ENCODE results near the gene GH1.
"Not testable (repeated sequence)": the region's sequence is repeated elsewhere in the genome, so short reads cannot be mapped to it uniquely, and the experiment has no call there.

Gene GH1

DNA sequence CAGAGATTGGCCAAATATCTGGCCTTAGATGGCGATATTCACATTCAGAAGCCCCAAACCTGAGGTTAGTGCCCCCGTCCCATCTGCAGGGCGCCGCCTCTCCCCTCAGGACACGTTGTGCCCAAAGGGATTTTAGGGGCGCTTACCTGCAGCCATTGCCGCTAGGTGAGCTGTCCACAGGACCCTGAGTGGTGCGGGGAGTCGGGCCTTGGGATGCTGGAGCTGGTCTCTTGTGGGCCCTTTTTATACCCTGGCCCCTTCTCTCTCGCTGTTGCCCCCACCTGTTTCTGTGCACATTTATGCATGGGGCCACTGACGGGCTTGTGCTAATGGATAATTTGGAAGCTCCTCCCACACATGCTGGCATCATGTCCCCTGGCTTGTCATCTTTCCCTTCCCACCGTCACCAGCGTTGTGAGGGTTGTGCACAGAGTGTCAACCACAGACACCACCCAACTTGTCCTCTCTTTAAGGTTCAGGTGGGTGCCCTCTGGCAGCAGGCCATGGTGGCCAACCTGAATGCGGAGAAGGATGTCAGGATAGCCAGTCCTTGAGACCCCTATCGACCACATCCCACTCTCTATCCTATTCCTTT, 7.5 kb downstream of the GH1 start, which contains the start of gene CSHL1:
Gene CSHL1, minus strand, starts transcription at position 218 of the 595 bp plus-strand sequence. Its CDS starts 62 bp downstream, at position 156.
- H3K27ac ChIP-seq: no peak within 1 kb of the TSS
- TF ChIP-seq CTCF (conservative IDR thresholded peaks at IDR 0.05): no peak
- no peak for TF ChIP-seq ZFX (IDR thresholded peaks at IDR 0.05)

GRCh38 chr17:63910096-63910495, 8.5 kb downstream of the GH1 start:
- TF ChIP-seq ZFX (IDR thresholded peaks at IDR 0.05) (no peak), CTCF (conservative IDR thresholded peaks at IDR 0.05) (no peak)
- no peak overlapping the region for H3K27ac ChIP-seq

- H3K27ac ChIP-seq: not testable (repeated sequence)
These were observed 9.1 kb downstream of the GH1 start for GRCh38 chr17:63909586-63909985.

DNA sequence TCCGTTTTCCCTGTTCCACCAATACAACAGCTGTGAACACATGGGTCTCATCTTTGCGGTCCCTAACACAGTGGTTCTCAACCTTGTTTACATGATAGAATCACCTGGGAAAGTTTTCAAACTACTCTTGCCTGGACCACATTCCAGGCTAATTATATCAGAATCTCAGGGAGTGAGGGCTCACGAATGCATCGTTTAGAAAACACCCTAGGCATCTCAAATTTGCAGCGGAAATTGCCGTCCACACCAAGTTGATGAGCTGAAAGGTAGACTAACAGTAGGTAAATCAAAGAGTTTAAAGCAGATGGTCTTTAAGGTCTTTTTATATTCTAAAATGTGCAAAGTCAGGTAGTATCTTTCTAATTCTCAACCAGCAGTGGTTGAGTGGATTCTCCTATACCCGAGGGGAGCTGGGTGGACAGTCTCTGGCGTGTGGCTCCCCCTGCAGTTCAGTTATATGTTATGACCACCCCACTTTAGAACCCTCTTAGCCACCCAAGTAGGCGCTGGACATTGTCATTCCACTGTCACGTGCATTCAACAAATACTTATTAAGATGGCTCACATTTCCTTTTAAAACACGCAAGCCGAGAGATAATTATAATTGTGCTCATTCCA, 11.4 kb downstream of the GH1 start:
- TF ChIP-seq CTCF (conservative IDR thresholded peaks at IDR 0.05): peak; percentile 34
- H3K27ac ChIP-seq: not testable (repeated sequence)

DNA sequence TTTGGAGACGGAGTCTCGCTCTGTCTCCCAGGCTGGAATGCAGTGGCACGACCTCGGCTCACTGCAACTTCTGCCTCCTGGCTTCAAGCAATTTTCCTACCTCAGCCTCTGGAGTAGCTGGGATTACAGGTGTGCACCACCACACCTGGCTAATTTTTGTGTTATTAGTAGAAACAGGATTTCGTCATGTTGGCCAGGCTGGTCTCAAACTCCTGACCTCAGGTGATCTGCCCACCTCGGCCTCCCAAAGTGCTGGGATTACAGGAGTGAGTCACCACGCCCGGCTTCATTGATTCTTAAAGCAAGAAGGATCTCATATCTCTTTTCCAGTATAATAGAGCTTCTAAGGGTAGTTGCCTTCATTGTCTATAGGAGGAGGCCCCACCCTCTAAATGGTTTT, 13.8 kb downstream of the GH1 start:
- not testable (repeated sequence) for H3K27ac ChIP-seq

GRCh38 chr17:63903787-63904201, 14.8 kb downstream of the GH1 start:
- TF ChIP-seq CTCF (conservative IDR thresholded peaks at IDR 0.05): peak; percentile 68
- not testable (repeated sequence) for H3K27ac ChIP-seq

- H3K27ac ChIP-seq: not testable (repeated sequence)
These were observed 16.7 kb downstream of the GH1 start for GRCh38 chr17:63901971-63902370.

DNA sequence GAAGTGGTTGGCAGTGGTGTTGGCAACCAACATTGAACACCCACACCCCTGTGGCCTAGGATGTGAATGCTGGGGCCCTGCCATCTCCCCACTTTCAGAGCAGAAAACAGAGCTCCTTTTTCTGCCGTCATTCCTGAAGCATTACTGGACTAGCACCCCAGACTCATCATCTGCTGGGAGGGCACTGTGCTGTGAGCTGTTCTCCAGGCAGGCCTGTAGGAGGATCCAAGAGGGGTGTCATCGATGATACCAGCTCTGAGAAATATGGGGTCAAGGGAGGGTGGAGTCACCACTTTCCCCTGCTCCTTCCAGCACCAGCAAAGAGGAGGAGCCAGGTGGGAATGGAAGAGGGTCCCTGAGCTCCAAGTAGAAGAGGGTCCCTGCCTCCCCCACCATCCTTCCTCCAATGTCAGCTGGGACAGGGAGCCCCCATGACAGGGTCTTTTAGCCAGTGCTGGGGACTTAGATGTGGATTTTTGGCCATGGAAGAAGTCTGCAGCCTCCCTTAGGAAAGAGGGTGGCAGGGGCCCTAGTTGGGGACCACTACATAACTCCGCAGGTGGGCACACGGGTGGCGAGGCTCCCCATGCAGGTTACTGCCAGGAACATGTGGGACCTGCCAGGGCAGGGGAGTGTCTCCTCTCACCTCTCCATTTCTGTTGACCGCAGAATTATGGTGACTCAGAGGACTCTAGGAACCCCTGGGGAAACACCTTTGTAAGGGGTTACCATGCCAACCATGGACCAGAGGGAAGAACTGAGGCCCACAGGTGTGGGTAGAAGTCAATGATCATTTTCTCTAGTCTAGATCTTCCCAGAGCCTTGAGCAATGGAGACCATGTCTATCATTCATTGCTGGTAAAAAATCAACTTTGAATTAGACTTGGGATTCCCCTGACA, 19.5 kb downstream of the GH1 start:
- H3K27ac ChIP-seq: not testable (repeated sequence)

- not testable (repeated sequence) for H3K27ac ChIP-seq
These were observed 21.9 kb downstream of the GH1 start, which contains the start of gene CSH1 for GRCh38 chr17:63896524-63897354. TSS of gene CSH1 (minus strand) at chr17:63896574. CDS start at chr17:63896511, 63 bp downstream.

DNA sequence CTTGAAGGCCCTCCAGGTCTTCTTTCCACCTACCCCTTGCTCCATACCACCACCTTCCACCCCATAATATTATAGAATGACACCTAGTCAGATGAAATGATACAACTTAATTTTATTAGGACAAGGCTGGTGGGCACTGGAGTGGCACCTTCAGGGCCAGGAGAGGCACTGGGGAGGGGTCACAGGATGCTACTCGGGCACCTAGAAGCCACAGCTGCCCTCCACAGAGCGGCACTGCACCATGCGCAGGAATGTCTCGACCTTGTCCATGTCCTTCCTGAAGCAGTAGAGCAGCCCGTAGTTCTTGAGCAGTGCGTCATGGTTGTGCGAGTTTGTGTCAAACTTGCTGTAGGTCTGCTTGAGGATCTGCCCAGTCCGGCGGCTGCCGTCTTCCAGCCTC, 23.8 kb downstream of the GH1 start:
- not testable (repeated sequence) for H3K27ac ChIP-seq

DNA sequence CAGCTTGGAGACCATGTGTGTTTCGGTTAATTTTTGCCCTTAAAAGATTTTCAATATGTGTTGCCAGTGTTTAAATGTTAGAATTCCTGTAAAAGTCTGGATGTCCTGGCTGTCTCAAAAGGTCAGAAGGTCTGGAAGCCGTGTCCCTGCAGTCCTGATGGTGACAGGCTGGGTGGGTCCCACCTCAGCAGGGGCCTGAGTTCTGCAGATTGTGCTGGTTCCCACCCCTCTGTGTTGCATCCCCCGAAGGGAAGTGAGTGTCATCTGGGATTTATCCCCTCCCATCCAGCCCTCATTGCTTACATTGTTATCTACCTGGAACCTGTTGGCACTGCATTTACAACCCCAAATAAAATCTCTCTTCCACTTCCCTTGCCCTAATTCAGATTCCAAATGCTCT, 24.6 kb downstream of the GH1 start:
- not testable (repeated sequence) for H3K27ac ChIP-seq
